HG03469 (cell line): ENCODE results near the gene RNF145.
A peak's percentile ranks its signal among the peaks of the same experiment; 100 is the strongest.
"Not testable (repeated sequence)": the region's sequence is repeated elsewhere in the genome, so short reads cannot be mapped to it uniquely, and the experiment has no call there.

Experiments used
- ATAC-seq: cut with Tn5 transposase; IDR thresholded peaks from one replicate; pipeline ENCODE4 v1.9.1; 2021; ENCODE audit warnings: mild to moderate bottlenecking, moderate library complexity, moderate number of reproducible peaks; ENCODE audit not compliant: unreplicated experiment

Gene RNF145, protein sequence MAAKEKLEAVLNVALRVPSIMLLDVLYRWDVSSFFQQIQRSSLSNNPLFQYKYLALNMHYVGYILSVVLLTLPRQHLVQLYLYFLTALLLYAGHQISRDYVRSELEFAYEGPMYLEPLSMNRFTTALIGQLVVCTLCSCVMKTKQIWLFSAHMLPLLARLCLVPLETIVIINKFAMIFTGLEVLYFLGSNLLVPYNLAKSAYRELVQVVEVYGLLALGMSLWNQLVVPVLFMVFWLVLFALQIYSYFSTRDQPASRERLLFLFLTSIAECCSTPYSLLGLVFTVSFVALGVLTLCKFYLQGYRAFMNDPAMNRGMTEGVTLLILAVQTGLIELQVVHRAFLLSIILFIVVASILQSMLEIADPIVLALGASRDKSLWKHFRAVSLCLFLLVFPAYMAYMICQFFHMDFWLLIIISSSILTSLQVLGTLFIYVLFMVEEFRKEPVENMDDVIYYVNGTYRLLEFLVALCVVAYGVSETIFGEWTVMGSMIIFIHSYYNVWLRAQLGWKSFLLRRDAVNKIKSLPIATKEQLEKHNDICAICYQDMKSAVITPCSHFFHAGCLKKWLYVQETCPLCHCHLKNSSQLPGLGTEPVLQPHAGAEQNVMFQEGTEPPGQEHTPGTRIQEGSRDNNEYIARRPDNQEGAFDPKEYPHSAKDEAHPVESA

GRCh38 chr5:159209438-159210209 is at the start of gene RNF145:
Gene RNF145 (minus strand): TSS chr5:159209553. CDS start chr5:159203617, 5,936 bp downstream.
- ATAC-seq, result peak; percentile 82

- ATAC-seq, result no peak
Measured at GRCh38 chr5:159258361-159258760, 49.0 kb upstream of the RNF145 start.

DNA sequence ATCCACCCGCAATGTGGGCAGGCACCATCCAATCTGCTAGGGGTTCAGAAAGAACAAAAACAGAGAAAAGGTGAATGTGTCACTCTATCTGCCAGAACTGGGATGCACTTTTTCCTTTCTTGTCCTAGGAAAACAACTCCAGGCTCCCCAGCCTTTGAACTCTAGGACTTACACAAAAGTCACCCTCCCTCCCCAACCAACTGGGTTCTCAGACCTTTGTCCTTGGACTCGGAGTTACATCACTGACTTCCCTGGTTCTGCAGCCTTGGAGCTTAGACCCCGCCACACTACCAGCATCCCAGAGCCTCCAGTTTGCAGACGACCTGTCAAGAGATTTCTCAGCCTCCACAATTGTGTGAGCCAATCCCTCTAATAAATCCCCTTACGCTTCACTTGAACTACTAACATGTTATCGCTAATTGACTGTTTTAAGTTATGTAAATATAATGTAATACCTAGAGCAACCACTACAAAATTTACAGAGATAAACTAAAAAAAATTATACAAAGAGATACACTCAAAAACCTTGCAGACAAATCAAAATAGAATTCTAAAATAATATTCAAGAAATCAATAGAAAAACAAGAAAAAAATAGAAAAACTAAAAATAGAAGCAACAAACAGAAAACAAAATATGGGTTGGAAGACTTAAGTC is 48.4 kb upstream of the RNF145 start:
- no peak for ATAC-seq

GRCh38 chr5:159257007-159257406 is 47.7 kb upstream of the RNF145 start:
- ATAC-seq, result no peak

GRCh38 chr5:159252195-159252594 is 42.8 kb upstream of the RNF145 start:
- no peak for ATAC-seq

DNA sequence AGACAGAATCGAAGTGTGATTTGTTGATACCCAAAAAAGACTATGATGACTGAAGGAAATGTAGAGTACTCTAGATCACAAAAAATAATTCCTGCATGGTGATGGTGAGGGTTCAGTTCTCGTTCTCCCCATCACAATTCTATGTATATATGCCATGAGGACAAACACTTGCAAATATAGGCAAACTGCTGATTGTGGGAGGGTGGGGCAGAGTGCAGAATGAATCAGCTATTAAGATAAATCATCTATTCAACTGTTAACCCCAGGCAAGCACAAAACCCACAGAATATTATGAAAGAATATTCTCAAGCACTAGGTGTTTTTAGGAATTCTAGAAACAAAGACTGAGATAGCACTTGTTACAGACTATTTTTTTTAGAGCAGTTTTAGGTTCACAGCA is 39.8 kb upstream of the RNF145 start:
- ATAC-seq, result no peak

DNA sequence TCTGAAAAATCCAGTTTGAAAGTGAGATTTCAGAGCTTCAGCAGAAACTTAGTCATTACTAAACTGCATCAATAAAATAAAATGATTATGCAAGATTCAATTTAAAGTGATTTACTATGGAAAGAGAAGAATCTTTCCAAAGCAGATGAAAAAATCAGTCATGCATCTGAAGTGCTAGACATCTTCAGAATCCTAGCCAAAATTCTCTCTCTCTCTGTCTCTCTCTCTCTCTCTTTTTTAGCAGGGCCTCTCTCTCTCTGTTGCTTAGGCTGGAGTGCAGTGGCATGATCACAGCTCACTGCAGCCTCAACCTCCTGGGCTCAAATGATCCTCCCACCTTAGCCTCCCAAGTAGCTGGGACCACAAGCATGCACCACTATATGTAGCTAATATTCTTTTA is 35.5 kb upstream of the RNF145 start:
- no peak for ATAC-seq

- no peak for ATAC-seq
Measured at GRCh38 chr5:159244163-159244562, 34.8 kb upstream of the RNF145 start.

- no peak for ATAC-seq
Measured at GRCh38 chr5:159243385-159243784, 34.0 kb upstream of the RNF145 start.

GRCh38 chr5:159242656-159243055 is 33.3 kb upstream of the RNF145 start:
- no peak for ATAC-seq

DNA sequence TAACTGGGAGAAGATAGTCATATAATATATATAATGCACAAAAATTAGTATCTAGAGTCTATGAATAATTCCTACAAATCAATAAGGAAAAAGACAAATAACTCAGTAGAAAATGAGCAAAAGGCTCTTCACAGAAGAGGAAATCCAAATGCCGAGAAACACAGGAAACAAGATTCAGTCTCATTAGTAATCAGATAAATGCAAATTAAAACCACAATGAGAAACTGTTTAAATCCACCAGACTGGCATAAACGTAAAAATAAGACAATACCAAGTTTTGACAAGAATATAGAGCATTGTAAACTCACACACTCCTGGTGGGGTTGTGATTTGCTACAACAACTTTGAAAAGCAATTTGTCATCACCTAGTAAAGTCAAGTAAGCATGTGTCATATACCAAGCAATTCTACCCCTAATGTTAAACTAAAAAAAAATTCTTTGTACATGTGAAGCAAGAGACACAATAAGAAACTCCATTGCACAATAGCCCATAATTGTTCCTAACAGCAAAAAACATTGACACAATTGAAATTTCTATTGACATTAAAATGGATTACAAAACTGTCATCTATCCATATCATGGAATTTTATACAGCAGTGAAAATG is 32.7 kb upstream of the RNF145 start:
- no peak for ATAC-seq

GRCh38 chr5:159240301-159240870 is 31.0 kb upstream of the RNF145 start:
- no peak for ATAC-seq

GRCh38 chr5:159235871-159236520 is 26.6 kb upstream of the RNF145 start:
- not testable (repeated sequence) for ATAC-seq

DNA sequence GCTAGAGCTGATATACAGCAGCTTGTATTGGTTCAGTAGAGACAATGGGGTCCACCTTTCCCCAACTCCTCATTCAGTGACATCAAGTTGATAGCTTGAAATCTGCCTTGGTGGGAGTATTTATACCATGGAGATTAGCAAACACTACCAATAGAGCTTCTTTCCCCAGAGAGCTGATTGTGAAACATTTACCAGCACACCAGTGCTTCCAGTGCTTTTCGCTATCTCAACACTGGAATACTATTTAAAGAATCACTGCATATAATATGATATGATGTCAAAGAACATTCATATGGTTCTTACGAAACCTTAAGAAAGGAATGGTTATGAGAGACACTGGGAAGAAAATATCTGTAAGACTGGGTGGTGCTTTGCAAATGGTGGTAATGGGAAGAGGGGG is 21.8 kb upstream of the RNF145 start:
- ATAC-seq, result no peak

DNA sequence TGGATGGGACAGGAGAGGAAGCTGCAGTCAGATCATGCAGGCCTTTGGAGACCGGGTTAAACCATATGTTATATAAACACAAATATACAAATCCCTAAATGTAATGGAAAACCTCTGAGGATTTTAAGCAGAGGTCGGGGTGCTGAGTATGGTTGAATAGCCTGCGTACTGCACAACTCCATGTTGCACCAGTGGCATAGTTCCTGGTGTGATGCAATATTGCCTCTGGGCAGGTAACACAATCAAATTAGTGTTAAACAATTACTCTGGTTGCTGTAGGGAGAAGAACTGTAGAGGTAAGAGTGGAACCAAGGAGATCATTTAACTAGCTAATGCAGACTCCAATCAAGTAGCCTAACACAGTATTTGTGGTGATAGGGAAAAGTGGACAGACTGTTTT is 21.3 kb upstream of the RNF145 start:
- ATAC-seq, result no peak

DNA sequence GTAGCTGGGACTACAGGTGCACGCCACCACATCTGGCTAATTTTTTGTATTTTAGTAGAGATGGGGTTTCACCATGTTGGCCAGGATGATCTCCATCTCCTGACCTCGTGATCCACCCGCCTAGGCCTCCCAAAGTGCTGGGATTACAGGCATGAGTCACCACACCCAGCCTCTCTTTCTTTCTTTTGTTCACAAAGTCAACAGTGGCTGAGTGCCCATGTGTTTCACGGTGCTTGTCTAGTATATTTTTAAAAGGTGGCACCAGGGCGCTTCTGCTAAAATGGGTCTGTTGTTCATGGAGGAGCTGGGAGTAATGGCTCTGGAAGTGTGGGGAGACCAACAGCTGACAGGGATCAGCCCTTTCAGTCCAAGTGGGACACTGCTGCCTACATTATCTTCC is 18.7 kb upstream of the RNF145 start:
- ATAC-seq, result not testable (repeated sequence)

DNA sequence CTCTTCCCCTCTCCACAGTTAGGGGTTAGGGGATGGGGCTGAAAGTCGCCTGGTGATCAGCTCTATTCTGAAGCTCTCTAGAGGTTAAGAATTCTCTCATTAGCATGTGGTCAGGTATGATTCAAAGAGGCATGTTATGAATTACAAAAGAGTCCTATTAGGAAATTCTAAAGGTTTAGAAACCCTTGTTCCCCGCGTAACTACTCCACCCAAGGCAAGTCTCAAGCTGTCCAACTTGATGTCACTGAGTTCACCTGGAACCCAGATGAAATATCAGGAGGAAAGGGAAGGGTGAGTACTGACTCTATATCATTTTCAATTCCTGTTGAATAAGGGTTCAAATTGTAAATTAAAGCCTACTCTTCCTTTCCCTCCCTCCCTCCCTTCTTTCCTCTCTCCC is 18.1 kb upstream of the RNF145 start:
- no peak for ATAC-seq

- no peak for ATAC-seq
Measured at GRCh38 chr5:159226451-159226850, 17.1 kb upstream of the RNF145 start.

- no peak for ATAC-seq
Measured at GRCh38 chr5:159224471-159224870, 15.1 kb upstream of the RNF145 start.

DNA sequence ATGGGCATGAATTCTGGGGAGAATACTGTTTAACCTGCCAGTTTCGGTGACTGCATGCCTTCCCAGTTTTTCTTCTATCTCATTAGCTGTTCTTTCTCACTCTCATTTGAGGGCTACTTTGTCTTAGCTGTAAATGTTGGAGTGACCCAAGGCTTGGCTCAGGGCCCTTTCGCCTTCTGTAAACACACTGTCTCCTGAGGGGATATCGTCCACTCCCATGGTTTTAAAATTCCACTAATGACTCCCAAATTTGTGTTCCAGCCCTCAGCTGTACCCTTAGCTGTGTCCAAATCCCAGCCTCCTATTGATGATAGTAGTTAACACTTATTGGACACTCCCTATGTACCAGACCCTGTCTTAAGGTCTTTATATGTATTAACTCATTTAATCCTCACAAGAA is 14.1 kb upstream of the RNF145 start:
- ATAC-seq, result no peak
